Large intestine (tissue), 3 donors: ENCODE results near the gene DNMT3L. TPM values are rescaled to one million over a fixed set of nuclear protein-coding genes. Genes with fewer than 3 reads are reported as not detected.
"Not testable (repeated sequence)": the region's sequence is repeated elsewhere in the genome, so short reads cannot be mapped to it uniquely, and the experiment has no call there.

Source experiments
- DNase-seq, 2 donors: peaks; one replicate each; pipeline versions ENCODE4 v3.0.0 to v3.0.0-alpha.2; 2013
- H3K27ac ChIP-seq: one replicate; pipeline ENCODE4 v1.5.1; 2013; ENCODE audit warnings: low read length
- H3K27me3 ChIP-seq: 2 replicates; pipeline ENCODE4 v1.6.1; 2013; ENCODE audit warnings: low read length; ENCODE audit not compliant: control insufficient read depth, insufficient read depth
- H3K36me3 ChIP-seq: 2 replicates; pipeline ENCODE4 v1.6.1; 2013; ENCODE audit warnings: low read length; ENCODE audit not compliant: control insufficient read depth, insufficient read depth
- H3K4me1 ChIP-seq: one replicate; pipeline ENCODE4 v1.6.1; 2013; ENCODE audit warnings: low read length; ENCODE audit not compliant: control insufficient read depth, insufficient read depth
- H3K4me3 ChIP-seq: one replicate; pipeline ENCODE4 v1.5.1; 2013; ENCODE audit warnings: low read length
- H3K9me3 ChIP-seq: one replicate; pipeline ENCODE4 v1.6.1; 2013; ENCODE audit warnings: mild to moderate bottlenecking, low read depth, low read length, moderate library complexity; ENCODE audit not compliant: control insufficient read depth
- WGBS: methylation state at CpG from one replicate; pipeline ENCODE4 v1.1.5; 2013; ENCODE audit warnings: low lambda C conversion rate; ENCODE audit not compliant: insufficient coverage; 5-methylcytosine and 5-hydroxymethylcytosine counted together
- polyA plus RNA-seq: library from polyadenylated mRNA; unstranded; fragments of 120-200 nt; gene quantifications from one replicate; pipeline ENCODE4 v1.2.1, GENCODE V29; 2013

DNMT3L gene
- polyA plus RNA-seq, 1 donor: not detected

DNA sequence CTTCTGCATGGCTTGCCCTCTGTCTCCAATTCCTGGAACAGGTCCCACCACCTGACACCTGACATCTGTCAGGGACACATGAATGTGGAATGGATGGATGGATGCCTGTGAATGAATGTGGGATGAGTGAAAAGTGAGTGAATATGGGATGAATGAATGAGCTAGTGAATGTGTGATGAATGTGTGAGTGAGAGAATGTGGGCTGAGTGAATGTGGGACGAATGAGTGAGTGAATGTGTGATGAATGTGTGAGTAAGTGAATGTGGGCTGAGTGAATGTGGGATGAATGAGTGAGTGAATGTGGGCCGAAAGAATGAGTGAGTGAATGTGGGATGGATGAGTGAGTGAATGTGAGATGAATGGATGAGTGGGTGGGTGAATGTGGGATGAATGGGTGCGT is 50.1 kb downstream of the DNMT3L start:
- DNase-seq, H3K36me3 ChIP-seq, H3K9me3 ChIP-seq, H3K4me3 ChIP-seq, H3K27me3 ChIP-seq, H3K27ac ChIP-seq, H3K4me1 ChIP-seq: not testable (repeated sequence)
- no CpG with 5 or more reads among the region's 3 CpGs for WGBS

DNA sequence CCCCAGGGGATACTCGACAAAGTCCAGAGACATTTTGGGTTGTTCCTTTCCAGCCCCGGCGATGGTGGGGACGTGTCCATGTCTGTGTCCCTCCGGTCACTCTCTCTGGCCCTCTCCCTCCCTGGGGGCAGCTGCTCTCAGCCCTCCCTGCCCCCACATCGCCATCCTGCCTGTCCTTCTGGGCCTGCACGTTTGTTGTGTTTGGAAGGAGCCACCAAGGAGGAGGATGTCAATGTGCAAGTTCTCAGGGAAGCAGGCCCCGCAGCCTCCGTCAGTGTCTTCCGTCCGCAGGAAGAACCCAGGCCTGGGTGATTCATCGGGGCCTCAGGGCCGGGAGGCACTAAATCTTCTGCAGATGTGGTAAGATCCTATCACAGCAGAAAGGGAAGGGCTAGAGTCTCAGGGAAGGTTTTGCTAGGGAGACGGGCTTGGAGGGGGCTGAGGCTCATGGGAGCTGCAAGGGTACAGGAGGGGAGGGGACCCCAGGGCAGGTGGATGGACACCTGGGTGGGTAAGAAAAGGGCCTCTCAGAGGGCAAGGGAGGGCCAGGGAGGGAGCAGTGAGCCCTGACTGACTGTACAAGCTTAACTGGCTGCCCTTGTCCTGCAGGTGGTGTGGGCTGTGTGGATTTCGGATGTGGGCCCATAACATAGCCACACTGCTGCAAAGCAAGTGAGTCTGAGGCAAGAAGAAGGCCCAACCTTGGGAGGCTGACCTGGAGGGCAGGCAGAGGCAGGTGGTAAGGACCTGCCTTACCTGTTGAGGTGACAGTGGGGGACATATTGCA is 53.6 kb downstream of the DNMT3L start:
- no CpG with 5 or more reads among the region's 15 CpGs for WGBS
- H3K27me3 ChIP-seq, DNase-seq, H3K27ac ChIP-seq, H3K9me3 ChIP-seq, H3K36me3 ChIP-seq, H3K4me3 ChIP-seq, H3K4me1 ChIP-seq: not testable (repeated sequence)

GRCh38 chr21:44206698-44207676 is 54.7 kb downstream of the DNMT3L start:
- H3K4me1 ChIP-seq, H3K4me3 ChIP-seq, H3K27me3 ChIP-seq, H3K36me3 ChIP-seq, DNase-seq, H3K9me3 ChIP-seq, H3K27ac ChIP-seq: not testable (repeated sequence)
- WGBS: no CpG with 5 or more reads among the region's 33 CpGs

GRCh38 chr21:44206187-44206586 is 55.5 kb downstream of the DNMT3L start:
- WGBS: no CpG with 5 or more reads among the region's 24 CpGs
- H3K27me3 ChIP-seq, H3K27ac ChIP-seq, H3K4me1 ChIP-seq, H3K9me3 ChIP-seq, H3K4me3 ChIP-seq, DNase-seq, H3K36me3 ChIP-seq: not testable (repeated sequence)

GRCh38 chr21:44202590-44203299 is 59.0 kb downstream of the DNMT3L start:
- not testable (repeated sequence) for H3K4me1 ChIP-seq, H3K4me3 ChIP-seq, H3K27ac ChIP-seq, H3K36me3 ChIP-seq, DNase-seq, H3K27me3 ChIP-seq, H3K9me3 ChIP-seq
- no CpG with 5 or more reads among the region's 30 CpGs for WGBS

DNA sequence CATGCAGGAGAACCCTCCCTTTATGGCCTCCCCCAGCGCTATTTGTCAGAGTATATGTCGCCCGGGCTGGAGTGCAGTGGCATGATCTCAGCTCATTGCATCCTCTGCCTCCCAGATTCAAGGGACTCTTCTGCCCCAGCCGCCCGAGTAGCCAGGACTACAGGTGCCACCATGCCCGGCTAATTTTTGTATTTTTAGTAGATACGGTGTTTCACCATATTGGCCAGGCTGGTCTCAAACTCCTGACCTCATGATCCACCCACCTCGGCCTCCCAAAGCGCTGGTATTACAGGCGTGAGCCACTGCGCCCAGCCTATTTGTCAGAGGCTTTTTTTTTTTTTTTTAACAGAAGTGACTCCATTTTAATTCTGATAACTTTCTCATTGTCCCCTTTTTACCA is 61.7 kb downstream of the DNMT3L start:
- DNase-seq, H3K4me1 ChIP-seq, H3K4me3 ChIP-seq, H3K27me3 ChIP-seq, H3K36me3 ChIP-seq, H3K9me3 ChIP-seq, H3K27ac ChIP-seq: not testable (repeated sequence)
- no CpG with 5 or more reads among the region's 11 CpGs for WGBS

GRCh38 chr21:44199448-44199847 is 62.2 kb downstream of the DNMT3L start:
- H3K4me3 ChIP-seq: no peak overlapping the region
- peak in 1 of 2 donors; percentile 6 for DNase-seq
- WGBS: 80% methylated on average over 3 of the region's 15 CpGs

DNA sequence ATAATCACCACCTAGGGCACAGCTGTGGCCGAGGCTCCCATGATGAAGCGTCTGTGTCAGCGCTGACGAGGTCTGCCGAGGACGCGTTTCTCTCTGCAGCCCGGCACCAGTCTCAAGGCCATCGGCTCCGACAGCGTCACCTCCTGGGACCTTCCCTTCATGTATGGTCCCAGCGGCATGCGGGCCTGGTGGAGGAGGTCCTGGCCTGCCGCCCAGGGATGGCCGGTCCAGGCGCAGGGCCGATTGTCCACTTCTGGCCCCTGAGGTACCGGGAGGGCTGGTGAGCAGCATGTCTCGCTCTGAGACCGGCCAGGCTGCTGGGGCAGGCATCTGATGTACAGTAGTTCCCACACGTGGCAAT is 64.6 kb downstream of the DNMT3L start:
- H3K9me3 ChIP-seq, H3K36me3 ChIP-seq, H3K27me3 ChIP-seq, H3K4me3 ChIP-seq, DNase-seq, H3K4me1 ChIP-seq, H3K27ac ChIP-seq: not testable (repeated sequence)
- WGBS: no CpG with 5 or more reads among the region's 21 CpGs

More at GRCh38 chr21:44199448-44199847, 62.2 kb downstream of the DNMT3L start:
- Histone ChIP-seq H3K27ac (no peak overlapping the region), H3K9me3 (no peaks in the 10 kb centered on the region), H3K27me3 (no peaks in the 10 kb centered on the region), H3K4me1 (no peaks in the 10 kb centered on the region), H3K36me3 (no peaks in the 10 kb centered on the region)
